GM18951 (cell line): ENCODE data around the gene PSME2.
A peak's percentile ranks its signal among the peaks of the same experiment; 100 is the strongest.

Source experiments
- POLR2A ChIP-seq: IDR thresholded peaks from 4 replicates; pipeline ENCODE4 v1.6.1; 2011; ENCODE audit warnings: mild to moderate bottlenecking; ENCODE audit not compliant: insufficient read length, insufficient read depth; ENCODE audit errors: extremely low read depth
- in situ Hi-C: fragments of 300-500 bp; cut with MboI; formaldehyde crosslinking; loops from one replicate; pipeline ENCODE4 v1.12.0; 2022; ENCODE audit warnings: low sequenced_read_pairs, mixed read lengths, inconsistent platforms; ENCODE audit not compliant: unreplicated experiment

Gene PSME2

GRCh38 chr14:24151404-24152080, 5.1 kb upstream of the PSME2 start:
- no peak for TF ChIP-seq POLR2A
- in situ Hi-C loops, result no loop called here

- in situ Hi-C loops, result no loop called here
- no peak for TF ChIP-seq POLR2A
These were observed 4.6 kb upstream of the PSME2 start for GRCh38 chr14:24150993-24151392.

- in situ Hi-C loops, result no loop called here
- TF ChIP-seq POLR2A, result no peak
These were observed 4.2 kb upstream of the PSME2 start for GRCh38 chr14:24150567-24150966.

GRCh38 chr14:24150061-24150460, 3.7 kb upstream of the PSME2 start:
- in situ Hi-C loops, result no loop called here
- TF ChIP-seq POLR2A, result no peak

GRCh38 chr14:24149302-24149969, 3.0 kb upstream of the PSME2 start:
- no peak for TF ChIP-seq POLR2A
- in situ Hi-C loops, result no loop called here

- no peak for TF ChIP-seq POLR2A
- in situ Hi-C loops, result no loop called here
These were observed 1.5 kb upstream of the PSME2 start for GRCh38 chr14:24147761-24148428.

- in situ Hi-C loops, result no loop called here
- peak; percentile 73 for TF ChIP-seq POLR2A
These were observed 759 bp upstream of the PSME2 start, which contains the start of gene RNF31 for GRCh38 chr14:24146978-24147760. Gene RNF31, plus strand, starts transcription at chr14:24147498. Its CDS starts 201 bp downstream, at chr14:24147699.

- in situ Hi-C loops, result no loop called here
- no peak for TF ChIP-seq POLR2A
These were observed 539 bp downstream of the PSME2 start for GRCh38 chr14:24145690-24146452.

GRCh38 chr14:24145219-24145618, 1.2 kb downstream of the PSME2 start:
- no peak for TF ChIP-seq POLR2A
- in situ Hi-C loops, result no loop called here

- no peak for TF ChIP-seq POLR2A
These were observed 2.0 kb downstream of the PSME2 start for GRCh38 chr14:24144451-24144850.

GRCh38 chr14:24143511-24143910, 2.9 kb downstream of the PSME2 start:
- no peak for TF ChIP-seq POLR2A
- in situ Hi-C loops, result no loop called here

More at GRCh38 chr14:24144451-24144850, 2.0 kb downstream of the PSME2 start:
- in situ Hi-C loops, result no loop called here

GRCh38 chr14:24141097-24141880, 5.1 kb downstream of the PSME2 start, which contains the start of gene EMC9:
Gene EMC9, minus strand, starts transcription at chr14:24141591. Its CDS starts 287 bp downstream, at chr14:24141304.
- in situ Hi-C loops, result no loop called here

More at GRCh38 chr14:24141097-24141880, 5.1 kb downstream of the PSME2 start, which contains the start of gene EMC9:
- TF ChIP-seq POLR2A, result peak; percentile 93
